Measurements from ENCODE around the gene SEMA4D.

Gene SEMA4D

GRCh38 chr9:89419978-89420394 lies 77.9 kb downstream of the SEMA4D start:
- DNase-seq (ENCODE audit: low read depth), result no peak
- TF ChIP-seq CTCF (conservative IDR thresholded peaks at IDR 0.05; ENCODE audit: low read depth, low read length), result no peak
- H3K4me3 ChIP-seq (ENCODE audit: low read depth, low read length), result no peak overlapping the region

GRCh38 chr9:89418882-89419640 lies 78.9 kb downstream of the SEMA4D start:
- no peak for DNase-seq (ENCODE audit: low read depth)
- no peak for TF ChIP-seq CTCF (conservative IDR thresholded peaks at IDR 0.05; ENCODE audit: low read depth, low read length)
- H3K4me3 ChIP-seq (ENCODE audit: low read depth, low read length), result no peak overlapping the region

- H3K4me3 ChIP-seq (ENCODE audit: low read depth, low read length), result no peak overlapping the region
- no peak for TF ChIP-seq CTCF (conservative IDR thresholded peaks at IDR 0.05; ENCODE audit: low read depth, low read length)
- no peak for DNase-seq (ENCODE audit: low read depth)
Observed at GRCh38 chr9:89418474-89418845, 79.5 kb downstream of the SEMA4D start.

- H3K4me3 ChIP-seq (ENCODE audit: low read depth, low read length), result no peak overlapping the region
- no peak for TF ChIP-seq CTCF (conservative IDR thresholded peaks at IDR 0.05; ENCODE audit: low read depth, low read length)
- DNase-seq (ENCODE audit: low read depth), result no peak
Observed at GRCh38 chr9:89417832-89418473, 80.0 kb downstream of the SEMA4D start.

GRCh38 chr9:89414670-89415324 lies 83.1 kb downstream of the SEMA4D start:
- H3K4me3 ChIP-seq (ENCODE audit: low read depth, low read length), result no peak overlapping the region
- DNase-seq (ENCODE audit: low read depth), result no peak
- no peak for TF ChIP-seq CTCF (conservative IDR thresholded peaks at IDR 0.05; ENCODE audit: low read depth, low read length)

- TF ChIP-seq CTCF (conservative IDR thresholded peaks at IDR 0.05; ENCODE audit: low read depth, low read length), result no peak
- no peak overlapping the region for H3K4me3 ChIP-seq (ENCODE audit: low read depth, low read length)
- DNase-seq (ENCODE audit: low read depth), result no peak
Observed at GRCh38 chr9:89413963-89414638, 83.8 kb downstream of the SEMA4D start.

All from choroid plexus epithelial cell (primary cell).